Psoas muscle (tissue), 8 donors: Measurements from ENCODE around the gene TTC27. TPM values are rescaled to one million over a fixed set of nuclear protein-coding genes. Genes with fewer than 3 reads are reported as not detected.

ENCODE experiments used
- ATAC-seq, 4 donors: fragments of 200-7000 bp; cut with Tn5 transposase; one replicate each; pipeline ENCODE4 v1.9.1; 2020; ENCODE audit warnings: moderate library complexity in 3 of 4, mild to moderate bottlenecking in 2 of 4
- DNase-seq, 2 donors: peaks; one replicate each; pipeline ENCODE4 v3.0.0-alpha.2; 2020
- H3K27ac ChIP-seq: fragments of 200-600 bp; one replicate; pipeline ENCODE4 v1.8.0; 2022
- H3K27me3 ChIP-seq, 3 donors: fragments of 200-600 bp in 1 of 3; one replicate each; pipeline versions ENCODE4 v1.6.1 to v1.8.0; 2013 to 2022; ENCODE audit warnings: low read length in 2 of 3, mild to moderate bottlenecking in 2 of 3, moderate library complexity in 1 of 3; ENCODE audit not compliant: insufficient read depth in 3 of 3
- H3K36me3 ChIP-seq, 2 donors: fragments of 200-600 bp in 1 of 2; one replicate each; pipeline versions ENCODE4 v1.6.1 to v1.8.0; 2013 to 2022; ENCODE audit warnings: low read depth in 1 of 2, mild to moderate bottlenecking in 1 of 2, moderate library complexity in 1 of 2; ENCODE audit not compliant: insufficient read depth in 1 of 2
- H3K4me1 ChIP-seq: fragments of 200-600 bp; one replicate; pipeline ENCODE4 v1.8.0; 2022
- H3K4me3 ChIP-seq: fragments of 200-600 bp; one replicate; pipeline ENCODE4 v1.8.0; 2022; ENCODE audit warnings: mild to moderate bottlenecking
- H3K9me3 ChIP-seq: fragments of 200-600 bp; one replicate; pipeline ENCODE4 v1.8.0; 2022
- CTCF ChIP-seq: fragments of 200-600 bp; IDR thresholded peaks from one replicate; pipeline ENCODE4 v1.8.0; 2022; ENCODE audit warnings: antibody characterized with exemption
- WGBS, 3 donors: extraction: QIAGEN DNeasy Blood & Tissue Kit; methylation state at CpG; one replicate each; pipeline versions ENCODE4 v1.1.6 to v1.1.7; 2013; 5-methylcytosine and 5-hydroxymethylcytosine counted together
- intact Hi-C, 2 donors: fragments of 100-400 bp; cut with DNase I; formaldehyde crosslinking; loops; one replicate each; pipeline versions ENCODE4 v1.11.0 to v1.14.2; 2022
- polyA plus RNA-seq, 3 donors: library from polyadenylated mRNA; stranded (reverse); fragments of 200-250 nt; gene quantifications; one replicate each; pipeline ENCODE4 v1.2.3, GENCODE V29; 2013
- total RNA-seq, 4 donors: library from RNA; stranded (reverse); fragmentation: NEBNext Ultra II Directional in 2 of 4; extraction: Animal tissue kit (Norgen Biotek cat#: 25700) in 2 of 4; gene quantifications; one replicate each; pipeline versions ENCODE4 v1.2.1 to v1.2.4, GENCODE V29; 2021 to 2023
- donor health status: healthy with polysubstance abuse.
- donor health status: DM: no; HTN: no; CAD: no; lungs with moderate emphysema.
- donor health status: Bipolar disorder and iron deficiency.
- donor health status: healthy.
- donor health status: DM: yes; HTN: yes; CAD: no.
- donor health status: DM: no; HTN: no; CAD: no.
- donor health status: DM: no; HTN: no; CAD: no.
- donor health status: DM: yes; HTN: yes; CAD: no.

The TTC27 gene
- total and polyA plus RNA-seq, 7 donors: 8.7 to 15.4 (median 12.2) TPM

- no peaks in the 10 kb centered on the region for H3K27me3 ChIP-seq
- H3K27ac ChIP-seq: no peak overlapping the region
- no peak for TF ChIP-seq CTCF
- 92 to 93% (median 93%) methylated on average over 5 of the region's 5 CpGs for WGBS, 3 donors
- no peak for ATAC-seq
- H3K4me1 ChIP-seq: no peaks in the 10 kb centered on the region
- intact Hi-C loops: no loop called here
- H3K4me3 ChIP-seq: no peak overlapping the region
- DNase-seq: no peak
- no peaks in the 10 kb centered on the region for H3K9me3 ChIP-seq
- H3K36me3 ChIP-seq: peaks cover 0 to 32% of the 10 kb centered on the region in 2 donors
Observed at GRCh38 chr2:32706815-32707579, 79.1 kb downstream of the TTC27 start.

- intact Hi-C loops: no loop called here
- DNase-seq: no peak
- Histone ChIP-seq H3K27ac (no peak overlapping the region), H3K4me3 (no peak overlapping the region), H3K27me3 (no peaks in the 10 kb centered on the region), H3K36me3 (peaks cover 0 to 4% of the 10 kb centered on the region in 2 donors), H3K4me1 (peaks cover 10% of the 10 kb centered on the region), H3K9me3 (no peaks in the 10 kb centered on the region)
- WGBS, 3 donors: 42 to 54% (median 50%) methylated on average over 4 of the region's 4 CpGs
- no peak for TF ChIP-seq CTCF
- no peak for ATAC-seq
Observed at GRCh38 chr2:32711219-32711618, 83.4 kb downstream of the TTC27 start.

DNA sequence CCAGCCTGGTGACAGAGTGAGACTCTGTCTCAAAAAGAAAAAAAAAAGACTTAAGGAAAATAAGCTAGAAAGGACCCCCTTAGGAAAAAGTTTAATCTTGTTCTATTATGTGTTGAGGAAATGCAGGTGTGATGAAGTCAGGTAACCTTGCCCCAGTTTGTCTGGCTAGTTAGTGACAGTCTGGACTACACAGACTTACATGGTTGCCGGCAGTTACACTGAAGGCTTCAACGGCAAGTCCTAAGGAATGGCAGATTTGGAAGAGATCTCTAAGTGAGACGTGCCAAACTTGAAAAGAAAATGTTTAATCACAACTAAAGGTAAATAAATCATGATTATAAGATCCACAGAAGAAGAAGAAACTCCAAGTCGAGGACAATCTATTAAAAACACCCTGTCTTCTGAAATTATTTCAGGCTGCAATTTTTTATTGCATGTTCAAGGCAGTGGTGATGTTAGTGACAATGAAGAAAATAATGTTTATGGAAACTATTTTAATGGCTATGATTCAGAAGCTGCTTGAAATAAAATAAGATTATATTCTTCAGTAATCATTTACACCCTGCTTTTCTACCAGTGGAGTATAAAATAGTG is 84.2 kb downstream of the TTC27 start:
- Histone ChIP-seq H3K9me3 (no peaks in the 10 kb centered on the region), H3K4me1 (peaks cover 10% of the 10 kb centered on the region), H3K27ac (no peak overlapping the region), H3K4me3 (no peak overlapping the region), H3K36me3 (peaks cover 0 to 1% of the 10 kb centered on the region in 2 donors), H3K27me3 (no peaks in the 10 kb centered on the region)
- WGBS, 3 donors: 51 to 63% (median 52%) methylated on average over 3 to 4 of the region's 4 CpGs
- intact Hi-C loops: no loop called here
- TF ChIP-seq CTCF: no peak
- no peak for DNase-seq
- ATAC-seq: no peak

GRCh38 chr2:32712870-32713269 is 85.0 kb downstream of the TTC27 start:
- Histone ChIP-seq H3K9me3 (no peaks in the 10 kb centered on the region), H3K36me3 (no peaks in the 10 kb centered on the region), H3K27me3 (no peaks in the 10 kb centered on the region), H3K4me3 (no peak overlapping the region), H3K4me1 (peaks cover 10% of the 10 kb centered on the region), H3K27ac (no peak overlapping the region)
- ATAC-seq (no peak), DNase-seq (no peak)
- intact Hi-C loops: no loop called here
- WGBS, 3 donors: 51 to 63% (median 62%) methylated on average over 2 of the region's 2 CpGs
- no peak for TF ChIP-seq CTCF
